NT2/D1 (cell line): ENCODE results near the gene ANKRD29.

Experiments
- YY1 ChIP-seq: IDR thresholded peaks from 2 replicates; pipeline ENCODE4 v1.6.1; 2011; ENCODE audit not compliant: insufficient read length, insufficient read depth
- ZNF274 ChIP-seq: IDR thresholded peaks from 2 replicates; pipeline ENCODE4 v1.6.1; 2011; ENCODE audit warnings: mild to moderate bottlenecking, low read depth, low read length

DNA sequence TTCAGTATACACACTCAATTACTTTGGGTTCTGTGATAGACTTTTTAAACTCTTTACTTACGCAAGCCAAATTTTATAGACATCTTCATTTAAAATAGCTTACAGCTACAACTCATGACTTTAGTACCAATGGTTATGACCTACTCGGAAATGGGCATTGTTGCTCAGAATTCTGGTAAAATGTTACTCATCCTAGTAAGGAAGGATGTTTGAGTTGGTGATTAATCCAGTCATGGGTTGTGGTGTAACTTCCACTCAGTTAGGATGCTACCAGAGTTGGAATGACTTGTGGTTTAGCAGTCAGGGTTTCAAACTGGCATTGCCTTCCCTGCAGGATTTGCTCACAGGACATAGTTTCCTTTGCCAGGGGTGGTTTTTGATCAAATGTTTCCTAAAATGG, 69.0 kb downstream of the ANKRD29 start:
- TF ChIP-seq ZNF274 (no peak), YY1 (no peak)
